Gastroesophageal sphincter (tissue), 3 donors: ENCODE measurements around the gene BABAM2.

Source experiments
- EP300 ChIP-seq: sonication (generic); formaldehyde crosslinking; IDR thresholded peaks from one replicate; pipeline ENCODE4 v1.6.1; 2017; ENCODE audit warnings: antibody characterized with exemption, mild to moderate bottlenecking
- POLR2A ChIP-seq, 2 donors: fragments of 450-650 bp; IDR thresholded peaks; one replicate each; pipeline ENCODE4 v1.6.1; 2017; ENCODE audit warnings: antibody characterized with exemption in 2 of 2, mild to moderate bottlenecking in 2 of 2, moderate library complexity in 1 of 2
- POLR2AphosphoS5 ChIP-seq: sonication (generic); formaldehyde crosslinking; IDR thresholded peaks from one replicate; pipeline ENCODE4 v1.6.1; 2017; ENCODE audit warnings: antibody characterized with exemption
- TF ChIP-seq, protein P1 (sequence below), 4 experiments: fragments of 200-600 bp in 2 of 4; fragments of 450-650 bp in 2 of 4; sonication (generic) in 1 of 4; IDR thresholded peaks; one replicate each; pipeline ENCODE4 v1.5.1; 2017 to 2019; ENCODE audit warnings: antibody characterized with exemption in 4 of 4, mild to moderate bottlenecking in 2 of 4, moderate library complexity in 2 of 4

DNA sequence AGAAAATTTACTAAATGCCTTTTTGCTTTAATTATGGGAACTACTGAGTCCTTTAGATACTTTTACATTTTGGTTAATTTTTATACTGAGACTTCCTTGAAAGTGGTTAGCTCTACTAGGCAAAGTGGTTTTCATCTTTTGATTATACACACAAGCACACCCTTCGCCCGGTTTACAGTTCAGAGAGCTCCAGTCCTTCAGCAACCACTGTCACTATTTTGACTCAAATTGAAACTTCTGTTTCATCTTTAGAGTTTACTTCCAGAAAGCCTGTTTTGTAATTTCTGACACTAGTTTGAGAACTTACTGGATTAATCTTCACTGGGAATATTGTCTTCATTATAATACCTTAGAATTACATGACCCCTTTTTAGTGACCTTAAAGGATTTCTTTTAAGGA, 361.8 kb downstream of the BABAM2 start:
- TF ChIP-seq, protein P1, sequence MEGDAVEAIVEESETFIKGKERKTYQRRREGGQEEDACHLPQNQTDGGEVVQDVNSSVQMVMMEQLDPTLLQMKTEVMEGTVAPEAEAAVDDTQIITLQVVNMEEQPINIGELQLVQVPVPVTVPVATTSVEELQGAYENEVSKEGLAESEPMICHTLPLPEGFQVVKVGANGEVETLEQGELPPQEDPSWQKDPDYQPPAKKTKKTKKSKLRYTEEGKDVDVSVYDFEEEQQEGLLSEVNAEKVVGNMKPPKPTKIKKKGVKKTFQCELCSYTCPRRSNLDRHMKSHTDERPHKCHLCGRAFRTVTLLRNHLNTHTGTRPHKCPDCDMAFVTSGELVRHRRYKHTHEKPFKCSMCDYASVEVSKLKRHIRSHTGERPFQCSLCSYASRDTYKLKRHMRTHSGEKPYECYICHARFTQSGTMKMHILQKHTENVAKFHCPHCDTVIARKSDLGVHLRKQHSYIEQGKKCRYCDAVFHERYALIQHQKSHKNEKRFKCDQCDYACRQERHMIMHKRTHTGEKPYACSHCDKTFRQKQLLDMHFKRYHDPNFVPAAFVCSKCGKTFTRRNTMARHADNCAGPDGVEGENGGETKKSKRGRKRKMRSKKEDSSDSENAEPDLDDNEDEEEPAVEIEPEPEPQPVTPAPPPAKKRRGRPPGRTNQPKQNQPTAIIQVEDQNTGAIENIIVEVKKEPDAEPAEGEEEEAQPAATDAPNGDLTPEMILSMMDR (IDR thresholded peaks at IDR 0.05) = no peak
- no peak for TF ChIP-seq EP300
- TF ChIP-seq POLR2A (IDR thresholded peaks at IDR 0.05) = no peak
- no peak for TF ChIP-seq POLR2AphosphoS5
